Measurements from ENCODE around the gene SMAD3.
A peak's percentile ranks its signal among the peaks of the same experiment; 100 is the strongest.

SMAD3 gene

DNA sequence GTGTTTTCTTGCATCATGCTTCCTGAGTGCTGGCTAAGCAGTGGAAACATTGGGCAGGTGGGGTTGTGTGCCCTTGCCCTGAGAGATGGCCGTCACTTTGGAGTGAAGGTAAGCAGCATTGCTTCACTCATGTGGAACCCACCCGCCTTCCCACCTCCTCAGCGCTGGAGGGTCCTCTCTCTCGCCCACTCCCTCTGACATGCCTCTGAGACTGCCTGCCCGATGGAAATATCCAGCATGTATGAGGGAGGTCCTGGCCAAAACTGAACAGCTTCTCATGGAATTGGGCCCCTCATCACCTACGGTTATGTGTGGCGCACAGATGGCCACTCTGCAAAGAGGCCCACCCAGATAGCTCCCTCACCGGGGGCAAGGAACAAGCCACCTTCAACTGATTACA lies 48.6 kb downstream of the SMAD3 start:
- H3K4me3 ChIP-seq (ENCODE audit: low read depth, low read length) = no peak overlapping the region
- TF ChIP-seq CTCF (IDR thresholded peaks at IDR 0.05; ENCODE audit: insufficient read depth, low read depth, low read length, missing control alignments) = no peak
- no peak for DNase-seq (ENCODE audit: low read depth)

DNA sequence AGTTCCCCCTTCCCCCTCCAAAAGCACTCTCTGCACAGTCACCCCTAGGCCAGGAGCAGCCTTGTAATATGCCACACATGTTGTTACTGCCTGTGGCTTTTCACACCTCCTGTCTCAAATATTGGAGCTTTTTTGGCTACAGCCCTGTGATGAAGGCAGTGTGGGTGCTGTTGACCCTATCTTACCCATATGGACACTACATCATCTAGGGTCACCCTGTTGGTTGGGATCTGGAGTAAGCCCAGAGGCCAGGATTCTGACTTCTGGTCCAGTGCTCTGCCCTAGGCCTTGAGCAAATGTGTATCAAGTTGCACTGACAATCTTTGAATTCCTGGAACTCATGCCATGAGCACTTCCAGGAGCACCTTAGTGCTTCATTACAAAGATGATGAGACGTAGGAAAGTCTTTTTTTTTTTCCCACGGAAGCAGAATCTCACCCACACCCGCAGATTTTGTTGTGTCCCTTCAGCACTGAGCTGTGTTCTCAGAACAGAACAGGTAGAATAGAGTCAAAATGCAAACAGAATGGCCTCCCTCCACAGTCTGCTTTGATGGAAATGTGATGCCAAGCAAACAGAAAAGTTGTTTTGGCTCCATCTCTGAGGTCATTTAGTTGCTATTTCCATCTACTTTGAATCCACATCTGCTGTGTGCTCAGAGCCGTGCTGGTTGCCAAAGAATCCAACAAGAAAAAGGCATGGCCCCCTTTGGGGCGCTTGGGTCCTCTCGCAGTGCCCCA lies 49.6 kb downstream of the SMAD3 start:
- TF ChIP-seq CTCF (IDR thresholded peaks at IDR 0.05; ENCODE audit: insufficient read depth, low read depth, low read length, missing control alignments) = no peak
- H3K4me3 ChIP-seq (ENCODE audit: low read depth, low read length) = no peak overlapping the region
- no peak for DNase-seq (ENCODE audit: low read depth)

GRCh38 chr15:67115586-67115969 lies 50.2 kb downstream of the SMAD3 start:
- TF ChIP-seq CTCF (IDR thresholded peaks at IDR 0.05; ENCODE audit: insufficient read depth, low read depth, low read length, missing control alignments) = no peak
- DNase-seq (ENCODE audit: low read depth) = no peak
- H3K4me3 ChIP-seq (ENCODE audit: low read depth, low read length) = no peak overlapping the region

- peak; percentile 50 for DNase-seq (ENCODE audit: low read depth)
- no peak for TF ChIP-seq CTCF (IDR thresholded peaks at IDR 0.05; ENCODE audit: insufficient read depth, low read depth, low read length, missing control alignments)
- H3K4me3 ChIP-seq (ENCODE audit: low read depth, low read length) = no peak overlapping the region
Observed at GRCh38 chr15:67116742-67117141, 51.3 kb downstream of the SMAD3 start.

- H3K4me3 ChIP-seq (ENCODE audit: low read depth, low read length) = no peak overlapping the region
- DNase-seq (ENCODE audit: low read depth) = no peak
- no peak for TF ChIP-seq CTCF (IDR thresholded peaks at IDR 0.05; ENCODE audit: insufficient read depth, low read depth, low read length, missing control alignments)
Observed at GRCh38 chr15:67117370-67117769, 52.0 kb downstream of the SMAD3 start.

DNA sequence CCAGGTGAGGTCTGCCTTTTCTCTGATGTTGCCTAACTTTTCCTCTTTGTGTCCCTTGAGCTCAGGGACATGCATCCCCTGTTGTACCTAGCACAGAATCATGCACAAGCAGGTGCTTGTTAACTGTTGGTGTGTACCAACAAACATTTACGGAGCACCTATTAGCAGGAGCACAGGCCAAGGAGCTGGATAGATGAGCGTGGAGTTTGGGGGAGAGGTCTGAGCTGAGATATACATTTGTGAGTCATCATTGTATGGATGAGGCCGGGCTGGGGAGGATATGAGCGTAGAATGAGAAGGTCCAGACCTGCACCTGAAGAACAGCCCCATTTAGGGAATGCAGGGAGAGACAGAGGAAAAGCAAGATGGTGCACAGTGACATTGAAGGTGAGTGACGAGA lies 53.4 kb downstream of the SMAD3 start:
- TF ChIP-seq CTCF (IDR thresholded peaks at IDR 0.05; ENCODE audit: insufficient read depth, low read depth, low read length, missing control alignments) = no peak
- no peak overlapping the region for H3K4me3 ChIP-seq (ENCODE audit: low read depth, low read length)
- no peak for DNase-seq (ENCODE audit: low read depth)

DNA sequence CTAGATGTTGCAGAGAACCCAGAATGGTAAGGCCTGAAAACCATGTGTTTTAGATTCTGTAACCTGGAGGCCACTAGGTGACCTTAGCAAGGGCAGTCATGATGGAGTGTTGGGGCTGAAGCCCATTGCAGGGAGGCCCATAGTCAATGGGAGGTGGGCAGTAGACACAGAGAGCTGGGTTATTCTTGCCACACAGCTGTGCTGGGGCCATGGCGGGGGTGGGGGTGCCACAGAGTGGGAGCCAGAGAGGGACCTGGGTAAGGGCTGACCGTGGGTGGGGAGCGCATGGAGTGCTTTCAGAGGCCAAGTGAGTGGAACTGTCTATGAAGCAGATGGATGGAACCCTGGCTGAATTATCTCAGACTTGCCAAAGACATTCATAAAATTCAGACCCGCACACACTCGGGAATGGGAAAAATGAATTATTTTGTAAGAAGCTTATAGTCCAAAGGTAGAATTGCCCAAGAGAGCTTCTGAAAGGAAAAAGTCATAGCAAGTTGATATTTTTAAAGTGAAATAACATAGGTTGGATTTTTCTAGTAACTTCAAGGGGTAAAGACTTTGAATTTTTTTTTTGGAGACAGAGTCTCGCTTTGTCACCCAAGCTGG lies 53.9 kb downstream of the SMAD3 start:
- H3K4me3 ChIP-seq (ENCODE audit: low read depth, low read length) = no peak overlapping the region
- TF ChIP-seq CTCF (IDR thresholded peaks at IDR 0.05; ENCODE audit: insufficient read depth, low read depth, low read length, missing control alignments) = no peak
- no peak for DNase-seq (ENCODE audit: low read depth)

Measured in GM12865 (cell line).